ENCODE results near the gene PPP1R9B.

Gene PPP1R9B

DNA sequence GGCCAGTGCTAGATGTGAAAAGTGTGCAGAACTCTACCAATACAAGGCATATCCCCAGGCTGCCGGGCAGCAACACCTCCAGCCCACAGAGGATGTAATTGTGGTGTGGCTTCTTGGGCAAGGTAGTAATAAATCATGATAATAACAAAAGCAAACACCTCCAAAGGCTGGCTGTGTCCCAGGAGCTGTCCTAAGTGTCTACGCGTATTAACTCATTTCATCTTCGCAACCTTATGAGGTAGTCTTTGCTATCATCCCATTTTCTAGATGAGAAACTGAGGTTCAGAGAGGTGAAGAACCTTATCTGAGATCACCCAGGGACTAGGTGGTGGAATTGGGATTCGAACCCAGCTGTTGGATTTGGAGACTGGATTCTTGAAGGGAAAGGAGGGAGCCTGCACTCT, 50.0 kb downstream of the PPP1R9B start:
- no peak overlapping the region for H3K4me3 ChIP-seq (replicated peaks; ENCODE audit: low read depth, low read length)
- TF ChIP-seq, protein P1, sequence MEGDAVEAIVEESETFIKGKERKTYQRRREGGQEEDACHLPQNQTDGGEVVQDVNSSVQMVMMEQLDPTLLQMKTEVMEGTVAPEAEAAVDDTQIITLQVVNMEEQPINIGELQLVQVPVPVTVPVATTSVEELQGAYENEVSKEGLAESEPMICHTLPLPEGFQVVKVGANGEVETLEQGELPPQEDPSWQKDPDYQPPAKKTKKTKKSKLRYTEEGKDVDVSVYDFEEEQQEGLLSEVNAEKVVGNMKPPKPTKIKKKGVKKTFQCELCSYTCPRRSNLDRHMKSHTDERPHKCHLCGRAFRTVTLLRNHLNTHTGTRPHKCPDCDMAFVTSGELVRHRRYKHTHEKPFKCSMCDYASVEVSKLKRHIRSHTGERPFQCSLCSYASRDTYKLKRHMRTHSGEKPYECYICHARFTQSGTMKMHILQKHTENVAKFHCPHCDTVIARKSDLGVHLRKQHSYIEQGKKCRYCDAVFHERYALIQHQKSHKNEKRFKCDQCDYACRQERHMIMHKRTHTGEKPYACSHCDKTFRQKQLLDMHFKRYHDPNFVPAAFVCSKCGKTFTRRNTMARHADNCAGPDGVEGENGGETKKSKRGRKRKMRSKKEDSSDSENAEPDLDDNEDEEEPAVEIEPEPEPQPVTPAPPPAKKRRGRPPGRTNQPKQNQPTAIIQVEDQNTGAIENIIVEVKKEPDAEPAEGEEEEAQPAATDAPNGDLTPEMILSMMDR (IDR thresholded peaks at IDR 0.05; ENCODE audit: low read depth, low read length, missing control alignments), result no peak
- no peak for DNase-seq (ENCODE audit: extremely low read depth, low read depth)

DNA sequence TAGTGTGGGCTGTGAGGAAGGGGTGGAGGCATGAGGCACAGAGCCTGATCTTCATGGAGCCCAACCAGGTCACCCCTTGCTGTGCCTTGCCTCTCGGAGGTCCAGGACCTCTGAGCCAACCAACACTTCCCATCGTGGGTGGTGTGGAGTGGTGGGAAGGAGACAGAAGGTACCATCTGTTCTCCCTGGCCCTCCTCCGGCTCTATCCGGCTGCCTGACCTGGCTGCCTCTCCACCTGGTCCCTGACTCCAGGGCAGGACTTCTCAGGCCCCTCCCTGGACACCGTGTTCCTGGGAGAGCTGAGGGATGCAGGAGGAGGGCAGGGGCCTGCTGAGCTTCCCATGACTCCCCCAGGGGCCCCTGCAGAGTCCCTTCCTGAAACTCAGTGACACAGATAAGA, 51.5 kb downstream of the PPP1R9B start:
- TF ChIP-seq, protein P1 (IDR thresholded peaks at IDR 0.05; ENCODE audit: low read depth, low read length, missing control alignments), result no peak
- DNase-seq (ENCODE audit: extremely low read depth, low read depth), result no peak
- no peak overlapping the region for H3K4me3 ChIP-seq (replicated peaks; ENCODE audit: low read depth, low read length)

DNA sequence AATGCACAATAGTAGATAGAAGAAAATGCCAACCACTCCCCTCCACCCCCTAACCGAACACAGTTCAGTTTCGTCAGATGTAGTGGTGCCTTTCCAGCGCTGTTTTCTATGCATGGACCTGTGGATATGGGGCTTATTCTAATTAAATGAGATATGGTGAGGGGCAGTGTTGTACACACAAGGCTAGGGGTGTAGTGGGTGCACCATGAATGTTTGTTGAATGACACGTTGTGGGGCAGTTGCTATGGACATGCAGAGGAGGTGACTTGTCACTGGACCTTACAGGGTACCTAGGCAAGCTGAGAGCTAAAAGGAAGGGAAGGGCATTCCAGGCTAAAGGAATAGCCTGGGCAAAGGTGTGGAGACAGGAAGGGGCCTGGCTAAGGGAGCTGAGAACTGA, 51.9 kb downstream of the PPP1R9B start:
- DNase-seq (ENCODE audit: extremely low read depth, low read depth), result no peak
- TF ChIP-seq, protein P1 (IDR thresholded peaks at IDR 0.05; ENCODE audit: low read depth, low read length, missing control alignments), result no peak
- H3K4me3 ChIP-seq (replicated peaks; ENCODE audit: low read depth, low read length), result no peak overlapping the region

DNA sequence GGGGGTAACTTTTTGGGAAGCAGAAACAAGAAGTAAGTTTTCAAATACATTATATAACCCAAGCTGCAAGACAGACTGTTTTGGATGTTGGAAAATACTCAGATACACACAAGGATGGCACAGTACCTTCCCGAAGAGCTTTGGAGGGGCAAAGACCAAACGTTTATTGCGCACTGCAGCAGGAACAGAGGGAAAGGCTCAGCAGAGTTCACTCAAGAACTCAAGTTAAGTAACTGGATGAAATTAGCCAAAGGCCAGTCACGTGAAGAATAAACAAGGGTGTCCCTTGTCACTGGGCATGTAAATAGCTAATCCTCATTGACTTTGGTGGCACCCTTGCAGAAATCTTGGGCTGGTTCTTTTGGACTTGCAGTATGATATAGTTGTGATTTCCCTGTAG, 52.6 kb downstream of the PPP1R9B start:
- TF ChIP-seq, protein P1 (IDR thresholded peaks at IDR 0.05; ENCODE audit: low read depth, low read length, missing control alignments), result no peak
- no peak for DNase-seq (ENCODE audit: extremely low read depth, low read depth)
- H3K4me3 ChIP-seq (replicated peaks; ENCODE audit: low read depth, low read length), result no peak overlapping the region

DNA sequence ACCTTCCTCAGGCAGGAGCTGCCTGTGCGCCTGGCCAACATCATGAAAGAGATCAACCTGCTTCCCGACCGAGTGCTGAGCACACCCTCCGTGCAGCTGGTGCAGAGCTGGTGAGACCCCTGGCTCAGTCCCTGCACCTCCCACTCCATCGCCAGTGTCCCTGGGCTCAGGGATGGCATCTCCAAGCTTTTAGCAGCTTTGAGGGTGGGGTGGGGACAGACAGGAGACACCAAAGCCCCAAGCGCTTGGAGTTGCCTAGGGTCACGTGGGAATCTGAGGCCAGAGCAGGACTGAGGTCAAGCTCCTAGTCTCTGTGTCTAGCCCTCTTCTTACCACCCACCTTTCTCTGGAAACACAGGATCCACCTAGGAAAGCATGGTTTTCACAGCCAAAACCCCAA, 53.0 kb downstream of the PPP1R9B start:
- TF ChIP-seq, protein P1 (IDR thresholded peaks at IDR 0.05; ENCODE audit: low read depth, low read length, missing control alignments), result no peak
- DNase-seq (ENCODE audit: extremely low read depth, low read depth), result no peak
- no peak overlapping the region for H3K4me3 ChIP-seq (replicated peaks; ENCODE audit: low read depth, low read length)

GRCh38 chr17:50096758-50097157, 53.7 kb downstream of the PPP1R9B start:
- no peak overlapping the region; the same call in 1 of the 2 replicates for H3K4me3 ChIP-seq (replicated peaks; ENCODE audit: low read depth, low read length)
- DNase-seq (ENCODE audit: extremely low read depth, low read depth), result no peak
- TF ChIP-seq, protein P1 (IDR thresholded peaks at IDR 0.05; ENCODE audit: low read depth, low read length, missing control alignments), result no peak

- DNase-seq (ENCODE audit: extremely low read depth, low read depth), result no peak
- H3K4me3 ChIP-seq (replicated peaks; ENCODE audit: low read depth, low read length), result peak overlapping the region; percentile 63
- TF ChIP-seq, protein P1 (IDR thresholded peaks at IDR 0.05; ENCODE audit: low read depth, low read length, missing control alignments), result no peak
Measured at GRCh38 chr17:50096092-50096491, 54.4 kb downstream of the PPP1R9B start.
